Kidney (tissue), 14 donors: ENCODE results near the gene TLK1. TPM values are rescaled to one million over a fixed set of nuclear protein-coding genes. Genes with fewer than 3 reads are reported as not detected.
A peak's percentile ranks its signal among the peaks of the same experiment; 100 is the strongest.

Experiments used
- DNase-seq, 5 donors: peaks; one replicate each; pipeline ENCODE4 v3.0.0-alpha.2; 2013 to 2020
- FAIRE-seq: peaks from 2 replicates; lab custom pipeline; 2012; peaks lifted over from hg19 to GRCh38; lab: Jason Lieb, UNC
- H3K27ac ChIP-seq, 2 donors: one replicate each; pipeline ENCODE4 v1.7.0; 2013; ENCODE audit warnings: low read depth in 2 of 2, low read length in 2 of 2, inconsistent platforms in 1 of 2
- H3K27me3 ChIP-seq: one replicate; pipeline ENCODE4 v1.7.1; 2013; ENCODE audit warnings: low read length, inconsistent platforms; ENCODE audit not compliant: control insufficient read depth, insufficient read depth
- H3K36me3 ChIP-seq, 3 donors: one replicate each; pipeline versions ENCODE4 v1.7.0 to v1.7.1; 2013; ENCODE audit warnings: low read length in 3 of 3, control low read depth in 1 of 3, inconsistent platforms in 1 of 3; ENCODE audit not compliant: insufficient read depth in 3 of 3, control insufficient read depth in 2 of 3
- H3K4me1 ChIP-seq, 3 donors: one replicate each; pipeline versions ENCODE4 v1.7.0 to v1.7.1; 2013; ENCODE audit warnings: low read length in 3 of 3, inconsistent platforms in 1 of 3, low read depth in 1 of 3; ENCODE audit not compliant: control insufficient read depth in 2 of 3, insufficient read depth in 2 of 3
- H3K4me3 ChIP-seq, 3 donors: one replicate each; pipeline versions ENCODE4 v1.7.0 to v1.8.1; 2013; ENCODE audit warnings: low read length in 3 of 3, control low read depth in 1 of 3, inconsistent platforms in 1 of 3
- H3K9ac ChIP-seq, 3 donors: one replicate each; pipeline versions ENCODE4 v1.7.0 to v1.7.1; 2013; ENCODE audit warnings: low read length in 3 of 3, control low read depth in 1 of 3, inconsistent platforms in 1 of 3
- H3K9me3 ChIP-seq, 3 donors: one replicate each; pipeline versions ENCODE4 v1.7.0 to v1.7.1; 2013; ENCODE audit warnings: low read length in 3 of 3, control low read depth in 1 of 3, inconsistent platforms in 1 of 3; ENCODE audit not compliant: control insufficient read depth in 2 of 3, insufficient read depth in 1 of 3
- CTCF ChIP-seq: IDR thresholded peaks from 3 replicates; pipeline ENCODE4 v1.5.1; 2012; ENCODE audit warnings: mild to moderate bottlenecking, moderate library complexity, borderline replicate concordance; ENCODE audit not compliant: insufficient read depth; ENCODE audit errors: extremely low read depth
- intact Hi-C: fragments of 100-400 bp; cut with DNase I; formaldehyde crosslinking; loops from one replicate; pipeline ENCODE4 v1.11.1; 2022
- polyA plus RNA-seq: library from polyadenylated mRNA; stranded (reverse); fragments of 350-450 nt; fragmentation: Illumina TruSeq; extraction: RNeasy Lipid Tissue Mini Kit (QIAGEN cat#74804); gene quantifications from one replicate; pipeline ENCODE4 v1.2.3, GENCODE V29; 2014; ENCODE audit warnings: low read depth, low replicate concordance; ENCODE audit not compliant: insufficient read depth
- total RNA-seq: library from RNA; stranded (reverse); fragmentation: NEBNext Ultra II Directional; extraction: Animal tissue kit (Norgen Biotek cat#: 25700); gene quantifications from one replicate; pipeline ENCODE4 v1.2.1, GENCODE V29; 2021
- donor health status: control.
- donor health status: control.
- donor health status: control.
- donor health status: control.
- donor health status: control.
- donor health status: DM: yes; HTN: yes; CAD: no.
- donor health status: Normal renal cell carcinoma (clear cell type).

TLK1 gene
- total and polyA plus RNA-seq, 2 donors from 2014 or later: 12.3 to 80.3 TPM

GRCh38 chr2:171034315-171034714 is 126.4 kb downstream of the TLK1 start:
- intact Hi-C loops: no loop called here
- no peak overlapping the region for H3K9ac ChIP-seq
- H3K27ac ChIP-seq: no peak overlapping the region
- no peaks in the 10 kb centered on the region for H3K4me1 ChIP-seq
- peaks cover 0 to 6% (median 3%) of the 10 kb centered on the region in 3 donors for H3K36me3 ChIP-seq
- DNase-seq (no peak), FAIRE-seq (no peak)
- no peak for TF ChIP-seq CTCF
- H3K9me3 ChIP-seq: no peaks in the 10 kb centered on the region
- H3K4me3 ChIP-seq: no peak overlapping the region
- H3K27me3 ChIP-seq: no peaks in the 10 kb centered on the region

GRCh38 chr2:171025214-171025613 is 135.5 kb downstream of the TLK1 start:
- intact Hi-C loops: no loop called here
- DNase-seq (no peak), FAIRE-seq (peak; percentile 42)
- TF ChIP-seq CTCF: no peak
- peaks cover 0 to 11% (median 4%) of the 10 kb centered on the region in 3 donors for H3K36me3 ChIP-seq
- H3K9me3 ChIP-seq: no peaks in the 10 kb centered on the region
- H3K4me1 ChIP-seq: no peaks in the 10 kb centered on the region
- no peak overlapping the region for H3K27ac ChIP-seq
- H3K4me3 ChIP-seq: no peak overlapping the region
- H3K9ac ChIP-seq: no peak overlapping the region
- H3K27me3 ChIP-seq: no peaks in the 10 kb centered on the region

DNA sequence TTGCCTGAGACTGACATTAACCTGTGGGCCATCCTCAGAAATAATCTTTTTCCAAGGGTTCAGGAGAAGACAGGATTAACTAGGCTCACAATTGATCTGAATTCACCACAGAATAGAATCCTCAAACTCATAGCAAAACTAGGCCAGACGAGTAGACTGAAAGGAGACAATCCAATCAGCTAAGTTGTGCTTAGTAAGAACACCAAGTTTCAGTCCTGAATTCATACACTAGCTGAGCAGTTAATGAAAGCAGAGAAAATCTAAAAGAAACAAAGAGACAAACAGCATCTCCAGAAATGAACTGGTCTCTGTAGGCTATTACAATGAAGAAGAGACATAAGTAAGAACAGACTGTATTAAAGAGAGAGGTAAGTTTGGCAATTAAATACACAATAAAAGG is 142.2 kb downstream of the TLK1 start:
- H3K27ac ChIP-seq: no peak overlapping the region
- H3K4me1 ChIP-seq: no peaks in the 10 kb centered on the region
- H3K36me3 ChIP-seq: peaks cover 5 to 17% (median 6%) of the 10 kb centered on the region in 3 donors
- no peaks in the 10 kb centered on the region for H3K9me3 ChIP-seq
- no peaks in the 10 kb centered on the region for H3K27me3 ChIP-seq
- H3K9ac ChIP-seq: no peak overlapping the region
- FAIRE-seq (no peak), DNase-seq (no peak)
- no peak overlapping the region for H3K4me3 ChIP-seq
- intact Hi-C loops: no loop called here
- TF ChIP-seq CTCF: no peak

DNA sequence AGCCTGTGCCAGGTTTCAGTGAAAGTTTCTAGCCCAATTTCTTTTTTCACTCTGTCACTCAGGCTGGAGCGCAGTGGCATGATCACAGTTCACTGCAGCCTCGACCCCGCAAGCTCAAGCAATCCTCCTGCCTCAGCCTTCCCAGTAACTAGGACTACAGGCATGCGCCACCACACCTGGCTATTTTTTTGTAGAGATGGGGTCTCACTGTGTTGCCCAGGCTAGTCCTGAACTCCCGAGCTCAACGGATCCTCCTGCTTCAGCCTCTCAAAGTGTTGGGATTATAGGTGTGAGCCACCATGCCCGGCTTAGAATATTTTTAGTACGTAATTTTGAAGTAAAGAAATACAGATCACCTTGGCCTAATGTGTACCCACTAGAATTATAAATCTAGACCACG is 144.6 kb downstream of the TLK1 start:
- no peaks in the 10 kb centered on the region for H3K27me3 ChIP-seq
- no peak for TF ChIP-seq CTCF
- intact Hi-C loops: no loop called here
- H3K9me3 ChIP-seq: no peaks in the 10 kb centered on the region
- peaks cover 2 to 11% (median 6%) of the 10 kb centered on the region in 3 donors for H3K36me3 ChIP-seq
- DNase-seq (no peak), FAIRE-seq (no peak)
- H3K27ac ChIP-seq: no peak overlapping the region
- H3K9ac ChIP-seq: no peak overlapping the region
- H3K4me3 ChIP-seq: no peak overlapping the region
- H3K4me1 ChIP-seq: no peaks in the 10 kb centered on the region
